HG03521 (cell line): ENCODE measurements around the gene SIK1.

ENCODE experiments used
- ATAC-seq: cut with Tn5 transposase; IDR thresholded peaks from one replicate; pipeline ENCODE4 v1.9.1; 2021; ENCODE audit warnings: mild to moderate bottlenecking, moderate library complexity; ENCODE audit not compliant: unreplicated experiment

The SIK1 gene

GRCh38 chr21:43369124-43369523 is 57.8 kb downstream of the SIK1 start:
- no peak for ATAC-seq

GRCh38 chr21:43368685-43369084 is 58.2 kb downstream of the SIK1 start:
- ATAC-seq, result no peak

- ATAC-seq, result no peak
These were observed 59.1 kb downstream of the SIK1 start for GRCh38 chr21:43367859-43368258.

GRCh38 chr21:43367296-43367695 is 59.6 kb downstream of the SIK1 start:
- ATAC-seq, result no peak

GRCh38 chr21:43366656-43367055 is 60.3 kb downstream of the SIK1 start:
- ATAC-seq, result no peak

GRCh38 chr21:43365611-43366426 is 61.1 kb downstream of the SIK1 start:
- ATAC-seq, result no peak

GRCh38 chr21:43364851-43365424 is 62.0 kb downstream of the SIK1 start:
- no peak for ATAC-seq
